ENCODE results near the gene MFRP. TPM values are rescaled to one million over a fixed set of nuclear protein-coding genes. Genes with fewer than 3 reads are reported as not detected.

Gene MFRP
- total RNA-seq, 3 donors from 2014 or later (not counting 1 experiment from before 2014, with no cell fraction given): not detected

DNA sequence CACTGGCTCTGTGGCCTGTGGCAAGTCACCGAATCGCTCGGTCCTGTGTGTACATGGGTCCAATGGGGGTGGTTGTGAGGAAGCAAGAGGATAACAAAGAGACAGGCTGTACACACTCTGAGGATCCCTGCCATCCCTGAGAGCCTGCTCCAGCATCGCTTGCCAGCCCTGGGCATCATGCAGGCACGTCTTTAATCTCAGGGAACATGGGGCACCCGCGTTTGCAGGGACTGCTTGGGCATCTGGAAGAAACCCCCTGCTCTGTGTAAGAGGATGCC, 4.5 kb downstream of the MFRP start:
- peaks cover 27% of the 10 kb centered on the region for H3K4me1 ChIP-seq (ENCODE audit: control insufficient read depth, insufficient read depth, low read length)
- no peak overlapping the region for H3K27ac ChIP-seq (ENCODE audit: low read length)
- H3K4me1 Mint-ChIP-seq: peaks cover 0 to 26% of the 10 kb centered on the region in 2 donors
- H3K4me3 ChIP-seq (ENCODE audit: low read length): no peak overlapping the region
- 91% methylated on average over 7 of the region's 7 CpGs for WGBS (ENCODE audit: insufficient coverage)
- H3K36me3 ChIP-seq (ENCODE audit: control insufficient read depth, insufficient read depth, low read length): no peaks in the 10 kb centered on the region
- H3K4me3 Mint-ChIP-seq: no peak overlapping the region
- no peak for DNase-seq
- no peaks in the 10 kb centered on the region for H3K9me3 ChIP-seq (ENCODE audit: control insufficient read depth, insufficient read depth, low read length)
- TF ChIP-seq, protein P1, sequence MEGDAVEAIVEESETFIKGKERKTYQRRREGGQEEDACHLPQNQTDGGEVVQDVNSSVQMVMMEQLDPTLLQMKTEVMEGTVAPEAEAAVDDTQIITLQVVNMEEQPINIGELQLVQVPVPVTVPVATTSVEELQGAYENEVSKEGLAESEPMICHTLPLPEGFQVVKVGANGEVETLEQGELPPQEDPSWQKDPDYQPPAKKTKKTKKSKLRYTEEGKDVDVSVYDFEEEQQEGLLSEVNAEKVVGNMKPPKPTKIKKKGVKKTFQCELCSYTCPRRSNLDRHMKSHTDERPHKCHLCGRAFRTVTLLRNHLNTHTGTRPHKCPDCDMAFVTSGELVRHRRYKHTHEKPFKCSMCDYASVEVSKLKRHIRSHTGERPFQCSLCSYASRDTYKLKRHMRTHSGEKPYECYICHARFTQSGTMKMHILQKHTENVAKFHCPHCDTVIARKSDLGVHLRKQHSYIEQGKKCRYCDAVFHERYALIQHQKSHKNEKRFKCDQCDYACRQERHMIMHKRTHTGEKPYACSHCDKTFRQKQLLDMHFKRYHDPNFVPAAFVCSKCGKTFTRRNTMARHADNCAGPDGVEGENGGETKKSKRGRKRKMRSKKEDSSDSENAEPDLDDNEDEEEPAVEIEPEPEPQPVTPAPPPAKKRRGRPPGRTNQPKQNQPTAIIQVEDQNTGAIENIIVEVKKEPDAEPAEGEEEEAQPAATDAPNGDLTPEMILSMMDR (IDR thresholded peaks at IDR 0.05): no peak
- H3K27me3 ChIP-seq (ENCODE audit: control insufficient read depth, insufficient read depth, low read length): peaks cover 20% of the 10 kb centered on the region
- no peak overlapping the region for H3K27ac Mint-ChIP-seq
- intact Hi-C loops (cut with micrococcal nuclease): no loop called here
- H3K36me3 Mint-ChIP-seq: no peaks in the 10 kb centered on the region
- no peak for ATAC-seq
- H3K27me3 Mint-ChIP-seq (ENCODE audit: low read depth in 2 of 2): peaks cover 33 to 43% of the 10 kb centered on the region in 2 donors
- H3K9me3 Mint-ChIP-seq: no peaks in the 10 kb centered on the region

DNA sequence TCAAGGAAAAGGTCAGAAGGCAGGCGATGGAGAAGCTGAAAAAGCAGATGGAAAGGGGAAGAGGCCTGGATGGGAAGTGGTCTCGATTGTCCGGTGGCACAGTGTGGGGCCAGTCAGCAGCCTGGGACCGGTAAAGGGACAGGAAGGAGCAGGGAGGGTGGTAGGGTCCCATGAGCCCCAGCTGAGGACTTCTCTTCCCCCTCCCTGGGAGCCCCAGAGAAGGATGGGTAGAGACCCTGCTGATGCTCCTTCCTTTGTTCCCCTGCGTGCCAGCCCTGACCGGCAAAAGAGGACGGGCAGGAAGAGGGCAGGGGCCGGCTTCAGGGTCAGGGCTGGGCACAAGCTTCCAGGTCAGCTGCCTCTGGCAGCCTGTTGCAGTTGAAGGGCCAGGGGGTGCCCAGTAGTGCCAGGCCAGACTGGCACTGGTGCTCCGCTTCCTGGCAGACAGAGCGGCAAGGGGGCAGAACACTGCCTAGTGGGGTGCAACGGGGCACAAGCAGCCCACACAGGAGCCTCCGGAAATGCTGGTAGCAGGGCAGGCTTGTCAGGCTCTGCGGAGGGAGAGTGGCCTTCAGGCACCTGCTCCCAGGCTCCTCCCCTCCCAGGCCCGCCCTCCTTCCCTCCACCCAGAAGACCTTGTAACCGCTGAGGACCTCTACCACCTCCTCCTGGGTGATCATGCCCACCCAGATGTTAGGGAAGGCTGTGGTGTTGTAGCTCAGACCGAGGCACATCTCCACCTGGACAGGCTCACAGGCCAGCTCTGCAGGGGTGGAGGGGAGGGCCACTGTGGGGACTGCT, 5.1 kb downstream of the MFRP start:
- H3K36me3 Mint-ChIP-seq: no peaks in the 10 kb centered on the region
- H3K4me3 Mint-ChIP-seq: no peak overlapping the region
- peaks cover 20% of the 10 kb centered on the region for H3K27me3 ChIP-seq (ENCODE audit: control insufficient read depth, insufficient read depth, low read length)
- no peaks in the 10 kb centered on the region for H3K9me3 Mint-ChIP-seq
- no peaks in the 10 kb centered on the region for H3K36me3 ChIP-seq (ENCODE audit: control insufficient read depth, insufficient read depth, low read length)
- no peaks in the 10 kb centered on the region for H3K9me3 ChIP-seq (ENCODE audit: control insufficient read depth, insufficient read depth, low read length)
- no peak overlapping the region for H3K4me3 ChIP-seq (ENCODE audit: low read length)
- H3K4me1 Mint-ChIP-seq: peaks cover 0 to 27% of the 10 kb centered on the region in 2 donors
- H3K4me1 ChIP-seq (ENCODE audit: control insufficient read depth, insufficient read depth, low read length): peaks cover 27% of the 10 kb centered on the region
- H3K27ac ChIP-seq (ENCODE audit: low read length): no peak overlapping the region
- ATAC-seq (no peak), DNase-seq (no peak)
- WGBS (ENCODE audit: insufficient coverage): 23% methylated on average over 14 of the region's 16 CpGs
- H3K27me3 Mint-ChIP-seq (ENCODE audit: low read depth in 2 of 2): peaks cover 33 to 40% of the 10 kb centered on the region in 2 donors
- TF ChIP-seq, protein P1 (IDR thresholded peaks at IDR 0.05): no peak
- intact Hi-C loops (cut with micrococcal nuclease): no loop called here
- no peak overlapping the region for H3K27ac Mint-ChIP-seq

DNA sequence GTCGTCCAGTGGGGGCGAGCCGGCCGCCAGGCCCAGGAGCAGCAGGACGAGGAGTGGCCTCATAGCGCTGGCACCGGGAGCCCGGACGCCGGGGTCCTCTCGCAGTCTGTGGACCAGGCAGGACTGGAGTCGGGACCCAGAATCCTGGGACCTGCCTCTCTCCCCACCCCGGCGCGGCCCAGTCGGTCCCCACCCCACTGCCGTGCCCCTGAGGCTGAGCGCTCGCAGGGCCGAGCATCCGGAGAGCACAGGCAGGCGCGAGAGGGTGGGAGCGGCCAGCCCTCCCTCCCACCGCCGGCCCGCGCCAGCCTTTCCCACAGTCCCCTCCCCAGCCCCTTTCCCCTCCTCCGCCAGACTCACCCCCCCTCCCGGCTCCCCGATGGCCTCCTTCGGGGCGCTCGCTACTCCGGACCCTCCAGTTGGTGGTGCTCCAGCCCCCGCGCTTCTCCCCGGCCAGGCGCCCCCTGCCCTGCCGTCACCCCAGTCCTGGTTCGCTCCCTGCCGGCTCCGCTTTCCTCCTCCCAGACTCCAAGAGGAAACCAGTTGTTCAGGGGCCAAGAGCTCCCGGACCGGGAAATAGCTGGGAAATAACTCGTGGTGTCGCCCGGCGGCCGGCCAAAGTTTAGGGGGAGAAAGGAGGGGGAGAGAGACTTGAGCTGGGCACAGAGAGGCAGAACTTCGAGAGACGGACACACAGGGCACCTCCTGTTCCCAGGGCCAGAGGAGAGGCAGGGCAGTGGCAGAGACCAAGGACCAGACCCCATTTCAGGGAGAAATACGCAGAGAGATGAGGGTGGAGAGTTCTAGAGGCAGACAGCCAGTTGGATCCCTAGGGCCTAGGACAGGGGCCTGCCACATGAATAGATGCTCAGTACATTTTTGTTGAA, 5.9 kb downstream of the MFRP start, which contains the start of gene C1QTNF5:
Gene C1QTNF5 (minus strand): TSS at position 549 of the 887 bp plus-strand sequence. CDS start 486 bp downstream, at position 63.
- Mint-ChIP-seq H3K36me3 (no peaks in the 10 kb centered on the region), H3K4me1 (peaks cover 0 to 36% of the 10 kb centered on the region in 2 donors), H3K4me3 (no peak within 1 kb of the TSS), H3K27me3 (ENCODE audit: low read depth in 2 of 2) (peaks cover 33 to 40% of the 10 kb centered on the region in 2 donors), H3K9me3 (no peaks in the 10 kb centered on the region), H3K27ac (no peak within 1 kb of the TSS)
- 7% methylated on average over 52 of the region's 53 CpGs for WGBS (ENCODE audit: insufficient coverage)
- no peak within 1 kb of the TSS for H3K4me3 ChIP-seq (ENCODE audit: low read length)
- H3K27me3 ChIP-seq (ENCODE audit: control insufficient read depth, insufficient read depth, low read length): peaks cover 20% of the 10 kb centered on the region
- H3K9me3 ChIP-seq (ENCODE audit: control insufficient read depth, insufficient read depth, low read length): no peaks in the 10 kb centered on the region
- H3K27ac ChIP-seq (ENCODE audit: low read length): no peak within 1 kb of the TSS
- no peaks in the 10 kb centered on the region for H3K36me3 ChIP-seq (ENCODE audit: control insufficient read depth, insufficient read depth, low read length)
- TF ChIP-seq, protein P1 (IDR thresholded peaks at IDR 0.05): no peak
- peaks cover 27% of the 10 kb centered on the region for H3K4me1 ChIP-seq (ENCODE audit: control insufficient read depth, insufficient read depth, low read length)
- DNase-seq (no peak), ATAC-seq (peak in 2 of 3 donors; percentile 10 to 17)
- intact Hi-C loops (cut with micrococcal nuclease): no loop called here

Measured in natural killer cell (primary cell).